GM12874 (cell line): ENCODE data around the gene BST1.

Experiments used
- TF ChIP-seq, protein P1 (sequence below): IDR thresholded peaks from 2 replicates; pipeline ENCODE4 v1.5.1; 2011; ENCODE audit warnings: low read depth, mild to moderate bottlenecking, control low read depth, low read length, moderate library complexity; ENCODE audit not compliant: insufficient read depth

The BST1 gene

DNA sequence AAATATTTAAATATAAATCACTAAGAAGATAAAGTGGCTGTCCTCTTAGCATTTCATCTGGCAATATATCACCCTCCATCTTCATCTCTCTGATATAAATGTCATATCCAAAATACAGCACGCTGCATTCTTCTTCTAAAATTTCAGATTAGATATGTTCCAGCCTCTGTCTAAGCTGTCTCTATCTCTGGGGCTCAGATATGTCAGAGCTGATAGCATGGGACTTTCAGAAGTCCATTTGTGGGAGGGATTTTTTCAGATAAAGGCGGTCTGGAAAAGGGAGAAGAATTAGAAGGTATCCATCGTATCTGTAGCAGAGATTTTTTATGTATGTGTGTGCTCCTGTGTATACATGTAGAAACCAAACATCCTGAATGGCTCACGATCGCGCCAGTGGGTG lies 50.2 kb downstream of the BST1 start:
- TF ChIP-seq, protein P1, sequence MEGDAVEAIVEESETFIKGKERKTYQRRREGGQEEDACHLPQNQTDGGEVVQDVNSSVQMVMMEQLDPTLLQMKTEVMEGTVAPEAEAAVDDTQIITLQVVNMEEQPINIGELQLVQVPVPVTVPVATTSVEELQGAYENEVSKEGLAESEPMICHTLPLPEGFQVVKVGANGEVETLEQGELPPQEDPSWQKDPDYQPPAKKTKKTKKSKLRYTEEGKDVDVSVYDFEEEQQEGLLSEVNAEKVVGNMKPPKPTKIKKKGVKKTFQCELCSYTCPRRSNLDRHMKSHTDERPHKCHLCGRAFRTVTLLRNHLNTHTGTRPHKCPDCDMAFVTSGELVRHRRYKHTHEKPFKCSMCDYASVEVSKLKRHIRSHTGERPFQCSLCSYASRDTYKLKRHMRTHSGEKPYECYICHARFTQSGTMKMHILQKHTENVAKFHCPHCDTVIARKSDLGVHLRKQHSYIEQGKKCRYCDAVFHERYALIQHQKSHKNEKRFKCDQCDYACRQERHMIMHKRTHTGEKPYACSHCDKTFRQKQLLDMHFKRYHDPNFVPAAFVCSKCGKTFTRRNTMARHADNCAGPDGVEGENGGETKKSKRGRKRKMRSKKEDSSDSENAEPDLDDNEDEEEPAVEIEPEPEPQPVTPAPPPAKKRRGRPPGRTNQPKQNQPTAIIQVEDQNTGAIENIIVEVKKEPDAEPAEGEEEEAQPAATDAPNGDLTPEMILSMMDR = no peak

DNA sequence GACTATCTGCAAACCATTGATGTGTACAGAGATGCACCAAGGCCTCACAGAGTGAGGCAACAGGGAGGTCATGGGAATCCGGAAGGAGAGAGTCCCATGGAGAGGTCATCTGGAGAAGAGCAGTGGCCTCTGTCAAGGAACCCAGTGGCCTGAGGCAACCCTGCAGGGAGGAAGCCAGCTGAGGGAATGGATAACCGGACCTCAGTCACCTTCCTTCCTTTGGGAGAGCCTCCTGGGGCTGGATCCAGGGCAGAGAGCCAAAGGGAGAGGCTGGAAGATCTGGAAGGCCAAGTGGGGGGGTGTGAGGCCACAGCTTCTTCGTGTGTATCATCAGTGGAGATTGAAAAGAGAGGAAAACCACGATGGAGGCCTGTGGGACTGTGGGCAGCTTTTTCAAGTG lies 50.9 kb downstream of the BST1 start:
- TF ChIP-seq, protein P1 = no peak

DNA sequence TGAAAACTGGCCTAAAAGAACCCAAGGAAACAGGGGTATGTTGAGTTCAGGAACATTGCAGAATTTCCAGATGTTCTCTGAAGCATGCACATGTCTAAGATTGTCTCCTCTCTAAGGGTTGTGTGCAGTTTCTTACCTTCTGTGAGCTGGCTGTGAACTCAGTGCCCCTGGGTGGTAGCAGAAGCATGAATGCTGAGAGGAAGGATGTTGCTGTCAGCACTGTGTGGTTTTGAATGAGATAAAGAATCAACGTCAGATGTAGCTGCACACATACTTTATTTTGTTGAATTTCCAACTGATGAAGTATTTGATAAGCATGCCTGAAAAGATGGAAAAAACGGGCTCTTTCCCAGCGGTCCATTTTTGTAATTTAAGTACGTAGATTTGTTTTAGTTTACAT lies 51.5 kb downstream of the BST1 start:
- TF ChIP-seq, protein P1 = no peak

DNA sequence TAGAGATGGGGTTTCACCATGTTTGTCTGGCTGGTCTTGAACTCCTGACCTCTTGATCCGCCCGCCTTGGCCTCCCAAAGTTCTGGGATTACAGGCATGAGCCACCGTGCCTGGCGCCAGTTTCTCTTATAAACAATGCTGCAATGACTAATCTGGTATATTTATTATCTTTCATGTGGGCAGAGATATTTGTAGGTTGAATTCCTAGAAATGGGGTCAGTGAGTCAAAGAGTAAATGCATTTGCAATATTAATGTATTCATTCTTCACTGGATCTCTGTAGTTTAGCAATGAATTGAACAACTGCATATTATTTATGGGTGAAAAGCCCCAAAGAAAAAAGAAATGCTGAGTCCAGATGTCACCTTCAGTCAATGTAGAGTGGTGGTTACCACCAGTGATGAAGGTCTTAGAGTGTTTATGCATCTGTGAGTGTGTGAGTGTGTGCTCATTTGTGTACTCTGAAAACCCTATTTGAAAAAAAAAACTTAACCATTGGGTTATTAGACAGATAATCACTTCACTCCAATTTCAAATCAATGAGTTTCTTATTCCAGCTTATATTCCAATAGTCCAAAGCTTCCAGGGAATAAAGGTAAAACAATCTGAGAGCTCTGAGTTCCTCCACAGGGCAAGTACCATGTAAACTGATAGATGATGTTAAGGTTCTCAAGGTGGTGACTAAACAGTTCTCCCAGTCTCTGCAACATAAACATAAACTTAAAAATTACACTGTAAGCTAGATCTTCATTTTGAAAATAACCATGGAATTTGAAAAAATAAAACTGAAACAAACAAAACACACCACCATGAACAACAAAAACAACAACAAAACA lies 52.7 kb downstream of the BST1 start:
- TF ChIP-seq, protein P1 = no peak

DNA sequence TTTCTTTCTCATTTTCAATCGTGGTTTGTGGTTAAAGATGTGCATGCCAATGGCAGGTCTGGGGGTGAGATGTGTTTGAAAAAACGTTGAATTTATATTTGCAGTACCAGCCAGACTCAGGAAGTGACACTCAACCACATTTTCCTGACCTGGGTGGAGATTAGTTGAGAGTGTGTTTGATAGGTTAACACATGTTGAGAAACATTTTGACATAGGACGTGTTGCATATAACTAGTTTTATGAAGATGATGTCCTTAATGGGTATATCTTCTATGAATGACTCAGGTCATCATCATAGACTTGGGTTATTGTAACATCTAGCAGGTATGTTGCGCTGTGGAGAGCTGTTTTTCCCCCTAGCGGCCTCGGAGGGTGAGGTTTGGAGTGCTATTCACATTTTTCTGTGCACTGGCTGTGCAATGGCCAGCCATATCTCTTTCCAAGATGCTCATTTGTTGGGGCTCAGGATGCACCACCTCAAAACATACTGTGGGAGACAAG lies 53.5 kb downstream of the BST1 start:
- TF ChIP-seq, protein P1 = peak; percentile 65

DNA sequence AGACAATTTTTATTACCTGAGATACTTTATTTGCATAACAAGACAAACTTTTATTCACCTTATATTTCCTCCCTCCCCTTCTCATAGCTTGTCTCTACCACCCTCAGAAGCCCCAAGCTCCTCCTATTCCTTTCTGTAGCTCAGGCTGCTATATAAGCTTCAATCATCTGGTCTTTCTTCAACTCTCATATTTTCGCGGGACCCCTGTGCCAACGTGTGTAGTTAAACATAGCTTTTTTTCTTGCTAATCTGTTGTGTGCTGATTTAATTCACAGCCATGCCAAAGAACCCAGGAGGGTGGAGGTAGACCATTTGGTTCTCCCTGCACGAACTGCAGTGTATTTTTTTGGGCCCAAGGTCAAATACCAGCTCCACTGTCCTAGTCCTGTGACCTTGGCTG lies 54.2 kb downstream of the BST1 start:
- TF ChIP-seq, protein P1 = no peak

DNA sequence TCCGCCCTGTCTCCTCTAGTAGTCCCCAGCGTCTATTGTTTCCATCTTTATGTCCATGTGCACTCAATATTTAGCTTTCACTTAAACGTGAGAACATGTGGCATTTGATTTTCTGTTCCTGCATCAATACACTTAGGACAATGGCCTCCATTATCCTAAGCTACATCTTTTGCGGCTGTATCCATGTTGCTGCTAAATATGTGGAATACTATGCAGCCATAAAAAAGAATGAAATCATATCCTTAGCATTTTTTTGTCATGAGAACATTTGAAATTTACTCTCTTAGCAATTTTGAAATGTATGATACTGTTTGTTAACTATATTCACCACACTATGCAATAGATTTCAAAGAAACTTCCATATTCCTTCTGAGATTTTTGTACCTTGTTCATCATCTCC lies 55.4 kb downstream of the BST1 start:
- TF ChIP-seq, protein P1 = no peak
